Activated CD4-positive, alpha-beta T cell treated with anti-CD3 and anti-CD28 coated beads, Interleukin-2, amount 10 ng/mL, durations not matched to agents 24 days and 14 days (primary cell): Measurements from ENCODE around the gene TTC23. TPM values are rescaled to one million over a fixed set of nuclear protein-coding genes. Genes with fewer than 3 reads are reported as not detected.

ENCODE experiments used
- DNase-seq: peaks from one replicate; pipeline ENCODE4 v3.0.0; 2022
- H3K27ac Mint-ChIP-seq: one replicate; pipeline ENCODE4 v1.8.0; 2022; ENCODE audit warnings: mild to moderate bottlenecking, mixed read lengths
- H3K27me3 Mint-ChIP-seq: one replicate; pipeline ENCODE4 v1.8.0; 2022; ENCODE audit warnings: mixed read lengths
- H3K36me3 Mint-ChIP-seq: one replicate; pipeline ENCODE4 v1.8.0; 2022; ENCODE audit warnings: low read depth, mild to moderate bottlenecking, mixed read lengths
- H3K4me1 Mint-ChIP-seq: one replicate; pipeline ENCODE4 v1.8.0; 2021; ENCODE audit warnings: mixed read lengths
- H3K4me3 Mint-ChIP-seq: one replicate; pipeline ENCODE4 v1.8.0; 2022; ENCODE audit warnings: mild to moderate bottlenecking, moderate library complexity, mixed read lengths
- H3K9me3 Mint-ChIP-seq: one replicate; pipeline ENCODE4 v1.8.0; 2021; ENCODE audit warnings: mixed read lengths
- intact Hi-C: fragments of 100-400 bp; cut with micrococcal nuclease; formaldehyde crosslinking; loops from one replicate; pipeline ENCODE4 v1.15.1; 2023
- total RNA-seq: library from RNA; stranded (reverse); gene quantifications from 2 replicates; pipeline ENCODE4 v1.2.3, GENCODE V29; 2022

Gene TTC23
- total RNA-seq, 1 donor from 2014 or later, result 6.0 TPM

DNA sequence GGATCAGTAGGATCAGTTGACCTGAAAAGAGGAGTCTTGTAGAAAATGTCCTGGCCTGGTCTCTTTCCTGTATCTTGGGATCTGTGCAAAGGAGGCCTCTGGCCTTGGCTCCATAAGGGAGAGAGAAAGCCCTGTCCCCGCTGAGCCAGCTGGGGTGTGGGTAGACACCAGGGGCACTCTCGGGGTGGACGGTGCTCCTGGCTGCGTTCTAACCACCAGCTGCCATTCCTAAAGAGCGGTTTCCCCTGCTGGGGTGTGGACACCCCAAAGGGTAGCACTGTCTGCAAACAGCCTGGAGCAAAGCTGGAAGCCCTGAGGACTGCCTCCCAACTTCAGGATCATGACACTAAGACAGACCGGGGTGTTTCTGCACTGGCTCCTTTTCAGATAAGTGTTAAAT lies 121.0 kb downstream of the TTC23 start:
- no peak for DNase-seq
- Mint-ChIP-seq H3K27ac (no peak overlapping the region), H3K4me1 (no peaks in the 10 kb centered on the region), H3K4me3 (no peak overlapping the region), H3K36me3 (no peaks in the 10 kb centered on the region), H3K27me3 (peaks cover 1% of the 10 kb centered on the region), H3K9me3 (no peaks in the 10 kb centered on the region)
- intact Hi-C loops, result no loop called here

DNA sequence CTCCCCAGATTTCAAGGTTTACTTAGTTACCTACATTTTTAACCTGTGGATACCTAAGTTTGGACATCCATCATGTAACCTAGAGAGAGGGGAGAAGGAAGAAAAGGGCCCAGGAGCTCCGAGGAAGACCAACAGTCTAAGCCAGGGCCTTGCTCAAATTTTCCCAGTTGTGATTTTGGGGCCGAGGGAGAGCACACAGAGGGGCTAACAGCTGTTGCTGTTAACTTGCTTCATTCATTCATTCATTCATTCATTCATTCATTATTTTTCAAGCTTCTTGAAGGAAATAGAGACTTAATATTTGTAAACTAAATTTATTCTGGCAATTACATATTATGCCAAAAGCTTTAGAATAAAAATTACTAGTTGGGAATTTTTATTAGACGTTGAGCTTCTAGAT lies 121.6 kb downstream of the TTC23 start:
- H3K27ac Mint-ChIP-seq, result no peak overlapping the region
- H3K36me3 Mint-ChIP-seq, result no peaks in the 10 kb centered on the region
- H3K27me3 Mint-ChIP-seq, result peaks cover 1% of the 10 kb centered on the region
- no peaks in the 10 kb centered on the region for H3K4me1 Mint-ChIP-seq
- intact Hi-C loops, result no loop called here
- DNase-seq, result no peak
- H3K4me3 Mint-ChIP-seq, result no peak overlapping the region
- H3K9me3 Mint-ChIP-seq, result no peaks in the 10 kb centered on the region

DNA sequence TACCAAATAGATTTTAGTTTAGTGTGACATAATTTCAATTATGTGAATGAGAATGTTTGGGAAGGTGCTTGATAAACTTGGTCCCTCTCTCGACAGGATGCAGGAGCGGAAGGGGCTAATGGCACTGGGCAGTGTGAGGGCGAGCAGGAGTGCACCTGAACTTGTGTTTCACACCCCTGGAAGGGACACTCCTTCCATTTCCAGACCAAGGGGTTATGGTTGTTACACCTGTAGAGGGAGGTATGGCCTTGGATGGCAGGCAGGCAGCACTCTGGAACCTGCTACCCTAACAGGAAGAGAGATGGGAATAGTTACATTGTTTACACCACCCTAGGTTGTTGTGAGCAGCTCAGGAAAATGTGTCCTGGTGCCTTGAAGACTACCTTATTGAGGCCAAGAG lies 122.5 kb downstream of the TTC23 start:
- DNase-seq, result no peak
- intact Hi-C loops, result no loop called here
- no peaks in the 10 kb centered on the region for H3K4me1 Mint-ChIP-seq
- no peaks in the 10 kb centered on the region for H3K36me3 Mint-ChIP-seq
- H3K27me3 Mint-ChIP-seq, result peaks cover 1% of the 10 kb centered on the region
- H3K27ac Mint-ChIP-seq, result no peak overlapping the region
- H3K4me3 Mint-ChIP-seq, result no peak overlapping the region
- no peaks in the 10 kb centered on the region for H3K9me3 Mint-ChIP-seq

DNA sequence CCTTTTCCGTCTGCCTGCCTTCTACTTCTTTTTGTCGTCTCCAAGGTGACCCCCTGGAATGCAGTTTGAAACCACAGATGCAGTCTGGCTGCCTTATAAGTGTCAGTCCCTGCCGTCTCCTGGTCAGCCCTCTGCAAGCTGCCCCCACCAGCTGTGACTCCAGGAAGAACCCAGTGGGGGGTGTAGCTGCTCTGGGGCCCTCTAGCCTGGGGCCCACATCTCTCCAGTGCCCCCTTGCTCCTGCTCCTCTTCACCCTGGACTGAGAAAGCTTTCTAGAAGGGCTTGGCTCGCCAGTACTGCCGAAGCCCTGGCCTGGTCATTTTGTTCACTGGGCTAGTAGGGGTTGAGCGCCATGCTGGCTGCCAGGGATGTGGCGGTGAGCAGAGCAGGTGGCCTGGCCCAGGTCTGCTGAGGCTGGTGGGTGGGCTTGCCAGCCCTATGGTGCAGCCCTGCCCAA lies 123.2 kb downstream of the TTC23 start:
- peaks cover 1% of the 10 kb centered on the region for H3K27me3 Mint-ChIP-seq
- DNase-seq, result no peak
- intact Hi-C loops, result no loop called here
- H3K9me3 Mint-ChIP-seq, result no peaks in the 10 kb centered on the region
- H3K27ac Mint-ChIP-seq, result no peak overlapping the region
- no peak overlapping the region for H3K4me3 Mint-ChIP-seq
- H3K36me3 Mint-ChIP-seq, result no peaks in the 10 kb centered on the region
- no peaks in the 10 kb centered on the region for H3K4me1 Mint-ChIP-seq

DNA sequence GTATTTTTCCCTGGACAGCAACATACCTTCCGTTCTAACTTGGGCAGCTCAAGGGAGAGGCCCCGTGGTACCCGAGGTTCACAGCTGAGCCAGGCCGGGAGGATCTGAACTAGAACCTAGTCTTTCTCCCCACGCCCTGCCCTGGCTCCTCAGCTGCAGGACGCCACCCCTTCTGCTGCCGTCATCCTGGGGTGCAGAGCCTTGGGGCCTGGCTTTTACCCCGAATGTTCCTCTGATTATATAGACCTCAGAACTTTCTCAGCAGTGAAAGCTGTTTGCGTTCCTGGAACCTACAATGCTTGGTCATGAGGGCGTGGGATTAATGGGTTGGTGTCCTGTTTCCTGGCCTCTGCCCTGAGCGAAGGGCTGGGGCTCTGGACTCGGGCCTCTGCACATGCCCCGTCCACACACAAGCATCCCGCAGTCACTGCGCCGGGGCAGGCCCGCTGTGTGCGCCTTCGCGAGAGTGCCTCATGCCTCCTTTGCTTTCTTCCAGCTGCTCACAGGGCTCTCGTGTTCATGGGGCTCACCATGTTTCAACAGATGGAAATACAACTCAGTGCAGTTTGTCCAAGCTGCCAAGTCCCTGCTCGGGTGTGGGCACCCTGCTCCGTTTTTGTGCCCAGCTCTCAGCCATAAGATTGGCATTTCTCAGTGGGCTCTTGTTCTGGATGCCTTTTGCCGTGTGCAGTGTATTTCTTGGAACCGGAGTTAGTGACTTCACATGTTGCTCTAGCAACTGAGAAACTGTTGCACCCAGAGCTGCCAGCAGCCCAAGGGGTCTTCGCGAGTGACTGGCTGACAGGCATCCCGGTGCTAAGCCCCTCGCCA lies 124.1 kb downstream of the TTC23 start:
- Mint-ChIP-seq H3K4me1 (no peaks in the 10 kb centered on the region), H3K4me3 (no peak overlapping the region), H3K36me3 (no peaks in the 10 kb centered on the region), H3K9me3 (no peaks in the 10 kb centered on the region), H3K27ac (no peak overlapping the region), H3K27me3 (peaks cover 1% of the 10 kb centered on the region)
- DNase-seq, result no peak
- intact Hi-C loops, result no loop called here

DNA sequence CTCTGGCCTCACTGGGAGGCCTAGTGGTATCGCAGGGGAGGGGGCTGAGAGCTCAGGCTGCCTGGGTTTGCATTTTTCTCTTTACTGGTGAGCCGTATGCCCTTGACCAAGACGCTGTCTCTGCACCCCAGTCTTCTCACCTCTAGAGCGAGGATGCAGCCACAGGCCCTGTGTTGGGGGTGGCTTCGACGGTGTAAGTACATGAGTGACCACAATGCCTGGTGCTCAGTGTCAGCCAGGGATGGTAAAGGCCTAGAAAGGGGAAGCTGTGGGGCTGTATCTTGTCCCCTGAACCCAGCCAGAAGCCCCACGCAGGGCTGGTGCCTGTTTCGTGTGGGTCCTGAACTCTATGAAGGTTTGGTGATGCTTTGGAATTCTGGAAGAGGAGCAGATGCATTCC lies 124.7 kb downstream of the TTC23 start:
- intact Hi-C loops, result no loop called here
- H3K4me3 Mint-ChIP-seq, result no peak overlapping the region
- H3K27ac Mint-ChIP-seq, result no peak overlapping the region
- no peaks in the 10 kb centered on the region for H3K9me3 Mint-ChIP-seq
- no peaks in the 10 kb centered on the region for H3K36me3 Mint-ChIP-seq
- H3K27me3 Mint-ChIP-seq, result peaks cover 1% of the 10 kb centered on the region
- DNase-seq, result no peak
- no peaks in the 10 kb centered on the region for H3K4me1 Mint-ChIP-seq

DNA sequence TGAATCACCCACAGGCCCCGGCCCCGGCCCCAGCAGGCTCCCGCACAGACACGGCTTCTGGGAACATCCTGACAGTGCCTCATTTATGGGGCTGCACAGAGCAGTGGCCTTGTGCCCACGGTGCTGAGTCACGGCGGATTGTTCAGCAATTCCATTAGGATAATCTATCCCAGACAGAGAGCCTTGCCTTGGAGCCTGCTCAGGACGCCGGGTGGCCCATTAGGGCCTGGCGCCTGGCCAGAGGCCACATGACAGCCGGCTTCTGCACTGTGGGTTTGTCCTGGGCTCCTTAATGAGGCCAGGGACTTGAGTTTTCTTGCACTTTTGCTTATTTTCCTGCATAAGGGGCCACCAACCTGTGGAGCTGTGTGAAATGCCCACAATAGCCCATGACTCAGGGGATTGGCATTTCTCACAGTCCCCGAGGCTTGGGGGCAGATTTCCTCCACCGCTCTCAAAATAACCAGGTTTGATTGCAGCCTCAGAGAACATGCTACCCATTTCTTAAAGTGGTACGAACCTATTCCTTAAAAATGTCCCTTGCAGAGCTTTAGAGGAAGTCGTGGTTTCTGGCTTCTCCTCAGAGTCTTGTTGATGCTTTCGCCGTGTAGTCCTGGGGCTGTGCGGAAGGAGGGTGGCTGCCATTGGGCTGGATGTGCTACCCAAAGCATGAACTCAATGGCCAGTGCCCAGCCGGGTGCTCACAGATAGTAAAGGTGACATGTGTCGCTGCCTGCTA lies 125.5 kb downstream of the TTC23 start:
- no peaks in the 10 kb centered on the region for H3K4me1 Mint-ChIP-seq
- H3K4me3 Mint-ChIP-seq, result no peak overlapping the region
- no peaks in the 10 kb centered on the region for H3K36me3 Mint-ChIP-seq
- intact Hi-C loops, result no loop called here
- H3K27ac Mint-ChIP-seq, result no peak overlapping the region
- no peak for DNase-seq
- peaks cover 1% of the 10 kb centered on the region for H3K27me3 Mint-ChIP-seq
- no peaks in the 10 kb centered on the region for H3K9me3 Mint-ChIP-seq

DNA sequence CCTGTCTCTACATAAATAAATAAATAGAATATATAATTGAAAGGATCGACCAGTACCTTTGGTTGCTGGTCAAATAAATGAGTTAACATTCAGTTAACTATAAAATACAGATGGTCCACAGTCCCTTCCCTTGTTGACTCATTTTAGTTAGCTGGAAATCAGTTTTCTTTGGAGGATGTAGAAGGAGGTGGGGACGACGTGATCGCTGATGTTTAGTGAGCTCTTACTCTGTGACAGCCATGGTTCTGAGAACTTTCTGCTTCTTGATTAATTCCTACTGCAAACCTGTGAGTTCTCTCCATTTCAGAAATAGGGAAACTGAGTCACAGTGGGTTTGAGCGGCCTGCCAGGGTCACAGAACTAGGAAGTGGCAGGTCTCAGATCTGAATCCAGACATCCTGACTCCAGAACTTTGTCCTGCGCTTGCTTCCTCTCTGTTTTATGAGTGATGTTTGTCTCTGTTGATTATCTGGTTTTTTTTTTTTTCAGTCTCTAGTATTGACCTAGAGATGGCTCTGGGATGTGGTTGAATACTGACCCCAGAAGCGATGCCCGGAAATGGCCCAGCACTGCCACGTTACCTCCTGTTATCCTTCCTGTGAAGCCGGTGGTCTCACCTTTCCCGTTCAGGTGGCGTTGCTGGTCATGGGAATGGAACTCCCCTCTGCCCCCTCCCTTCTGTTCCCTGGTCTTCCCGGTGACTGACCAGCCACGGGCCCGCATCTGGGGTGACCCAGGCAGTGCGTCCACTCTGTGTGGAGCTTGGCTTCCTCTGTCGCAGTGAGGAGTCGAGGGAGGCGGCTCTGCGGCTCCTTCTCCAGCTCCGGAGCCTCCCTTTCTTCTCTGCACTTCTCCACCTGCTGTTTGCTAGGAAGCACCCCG lies 126.3 kb downstream of the TTC23 start:
- Mint-ChIP-seq H3K27me3 (peaks cover 1% of the 10 kb centered on the region), H3K4me3 (no peak overlapping the region), H3K36me3 (no peaks in the 10 kb centered on the region), H3K4me1 (no peaks in the 10 kb centered on the region), H3K9me3 (no peaks in the 10 kb centered on the region), H3K27ac (no peak overlapping the region)
- DNase-seq, result no peak
- intact Hi-C loops, result no loop called here

DNA sequence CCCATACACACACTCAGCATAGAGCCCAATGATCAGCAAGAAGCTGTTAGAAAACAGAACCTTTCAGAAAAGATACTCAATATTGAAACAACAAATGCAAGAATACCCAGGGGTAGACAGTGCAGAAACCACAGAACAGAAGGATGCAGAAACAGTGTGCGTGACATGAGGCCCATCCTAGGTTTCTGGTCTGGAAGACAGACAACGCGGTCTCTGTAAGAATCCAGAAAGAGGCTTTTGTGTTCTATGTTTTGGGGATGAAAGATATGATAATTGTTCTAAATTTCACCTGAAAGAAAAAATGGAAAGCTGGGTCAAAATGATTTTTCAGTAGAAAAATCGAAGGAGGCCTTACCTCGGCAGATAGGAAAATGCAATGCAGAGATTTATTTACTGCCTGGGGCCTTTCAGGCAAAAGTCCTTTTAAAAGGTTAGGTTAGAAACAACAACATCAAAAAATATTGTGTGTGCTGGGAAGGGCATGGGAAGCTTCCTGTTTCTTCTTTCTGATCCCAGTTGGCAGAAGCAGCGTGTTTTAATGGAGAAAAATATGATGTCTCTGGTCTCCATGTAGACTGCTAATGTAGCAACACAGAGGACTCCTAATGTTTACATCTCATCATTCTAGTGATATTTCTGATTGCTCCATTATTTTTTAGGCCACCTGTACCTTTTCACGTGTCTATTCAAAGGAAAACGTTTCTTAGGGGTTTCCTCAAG lies 127.5 kb downstream of the TTC23 start:
- Mint-ChIP-seq H3K27ac (no peak overlapping the region), H3K4me3 (no peak overlapping the region), H3K36me3 (no peaks in the 10 kb centered on the region), H3K27me3 (peaks cover 1% of the 10 kb centered on the region), H3K9me3 (no peaks in the 10 kb centered on the region), H3K4me1 (no peaks in the 10 kb centered on the region)
- DNase-seq, result no peak
- intact Hi-C loops, result no loop called here

DNA sequence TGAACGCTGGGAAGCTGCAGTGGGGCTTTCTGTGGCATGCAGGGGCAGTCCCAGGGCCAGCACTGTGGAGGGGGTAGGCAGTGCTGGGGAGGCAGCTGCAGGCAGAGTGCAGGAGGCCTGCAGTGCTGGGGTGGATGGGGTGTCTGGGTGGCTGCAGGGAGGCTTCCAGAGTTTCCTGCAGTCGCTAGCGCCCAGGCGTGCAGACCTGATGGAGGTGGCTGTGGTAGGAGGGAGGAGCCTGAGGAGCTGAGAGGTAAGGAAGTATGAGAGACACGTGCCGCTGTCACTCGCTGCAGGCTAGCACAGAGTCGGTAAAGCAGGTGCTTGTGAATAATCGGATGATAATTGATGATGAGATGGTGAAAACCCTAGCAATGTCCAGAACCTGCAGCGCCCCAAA lies 128.2 kb downstream of the TTC23 start:
- H3K27ac Mint-ChIP-seq, result no peak overlapping the region
- H3K4me1 Mint-ChIP-seq, result no peaks in the 10 kb centered on the region
- no peak for DNase-seq
- no peaks in the 10 kb centered on the region for H3K9me3 Mint-ChIP-seq
- H3K27me3 Mint-ChIP-seq, result peaks cover 1% of the 10 kb centered on the region
- no peaks in the 10 kb centered on the region for H3K36me3 Mint-ChIP-seq
- H3K4me3 Mint-ChIP-seq, result no peak overlapping the region
- intact Hi-C loops, result no loop called here

DNA sequence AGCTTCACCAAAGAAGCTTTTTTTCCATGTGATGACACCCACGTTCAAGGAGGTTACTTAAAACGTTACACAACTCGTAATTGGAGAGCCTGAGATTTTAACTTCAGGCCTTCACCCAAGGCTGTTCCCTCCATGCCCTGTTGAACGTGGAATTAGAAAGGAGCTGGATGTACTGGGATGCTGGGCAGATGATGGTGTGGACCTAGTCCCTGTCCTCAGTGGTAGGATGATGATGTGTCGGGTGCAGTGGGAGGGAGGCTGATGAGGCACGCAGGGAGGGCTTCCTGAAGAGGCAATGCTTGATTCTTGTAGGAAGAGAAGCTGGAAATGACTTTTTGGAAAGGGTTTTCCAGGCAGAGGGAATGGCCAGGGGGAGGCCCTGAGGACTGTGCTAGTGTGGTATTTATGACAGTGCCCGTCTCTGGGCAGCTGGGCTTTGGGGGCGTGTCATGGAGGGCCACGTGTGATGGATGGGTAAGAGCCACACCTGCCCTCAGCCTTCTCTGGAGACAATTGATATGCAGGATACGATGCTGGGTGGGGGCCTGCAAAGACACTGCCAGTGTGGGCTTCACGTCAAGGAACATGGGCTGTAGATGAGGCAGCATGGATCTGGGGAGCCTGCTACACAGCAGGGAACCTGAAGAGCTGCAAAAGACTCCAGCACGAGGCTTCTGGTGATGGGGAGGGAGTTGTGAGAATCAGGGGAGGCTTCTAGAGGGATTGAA lies 129.2 kb downstream of the TTC23 start:
- Mint-ChIP-seq H3K4me3 (no peak overlapping the region), H3K27ac (no peak overlapping the region), H3K27me3 (peaks cover 1% of the 10 kb centered on the region), H3K36me3 (no peaks in the 10 kb centered on the region), H3K9me3 (no peaks in the 10 kb centered on the region), H3K4me1 (no peaks in the 10 kb centered on the region)
- DNase-seq, result no peak
- intact Hi-C loops, result no loop called here

DNA sequence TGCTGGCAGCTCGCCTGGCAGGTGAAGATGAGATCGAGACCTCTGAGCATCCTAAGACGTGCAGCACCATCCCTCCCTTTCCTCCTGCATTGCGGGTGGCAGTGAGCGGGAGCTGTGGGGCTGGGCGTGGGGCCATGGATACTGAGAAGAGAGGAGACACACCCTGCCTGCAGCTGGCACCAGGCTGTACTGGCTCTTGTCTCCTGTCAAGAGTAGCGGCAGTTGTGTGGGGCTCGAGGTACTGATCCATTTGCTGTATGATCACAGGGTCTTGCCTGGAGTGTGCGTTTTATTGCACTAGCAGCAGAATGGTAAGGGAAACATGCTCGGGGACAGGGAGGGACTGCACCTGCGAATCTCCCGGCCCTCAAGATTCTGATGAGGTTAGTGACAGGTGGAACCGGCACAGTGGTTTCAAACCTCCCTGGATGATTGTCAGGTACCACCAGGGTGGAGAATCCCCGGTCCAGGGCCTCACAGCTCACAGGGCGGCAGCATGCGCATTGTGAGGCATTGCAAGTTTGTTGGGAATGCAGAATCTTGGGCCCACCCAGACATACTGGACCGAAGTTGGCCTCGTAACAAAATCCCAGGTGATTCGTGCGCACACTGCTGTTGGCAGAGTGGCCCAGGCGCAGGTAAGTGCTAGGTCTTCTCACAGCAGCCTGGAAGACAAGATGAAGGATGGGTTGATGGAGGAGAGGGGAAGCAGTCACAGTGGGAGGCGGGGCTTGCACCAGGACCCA lies 130.4 kb downstream of the TTC23 start:
- H3K9me3 Mint-ChIP-seq, result no peaks in the 10 kb centered on the region
- H3K4me3 Mint-ChIP-seq, result no peak overlapping the region
- H3K36me3 Mint-ChIP-seq, result no peaks in the 10 kb centered on the region
- no peaks in the 10 kb centered on the region for H3K27me3 Mint-ChIP-seq
- no peak overlapping the region for H3K27ac Mint-ChIP-seq
- no peaks in the 10 kb centered on the region for H3K4me1 Mint-ChIP-seq
- DNase-seq, result no peak
- intact Hi-C loops, result no loop called here
